NCI-H82 (cell line): Measurements from ENCODE around the gene SCG2.
A peak's percentile ranks its signal among the peaks of the same experiment; 100 is the strongest.

ENCODE experiments used
- DNase-seq: peaks from one replicate; lab custom pipeline; 2025; lab: John Stamatoyannopoulos, UW

SCG2 gene, protein sequence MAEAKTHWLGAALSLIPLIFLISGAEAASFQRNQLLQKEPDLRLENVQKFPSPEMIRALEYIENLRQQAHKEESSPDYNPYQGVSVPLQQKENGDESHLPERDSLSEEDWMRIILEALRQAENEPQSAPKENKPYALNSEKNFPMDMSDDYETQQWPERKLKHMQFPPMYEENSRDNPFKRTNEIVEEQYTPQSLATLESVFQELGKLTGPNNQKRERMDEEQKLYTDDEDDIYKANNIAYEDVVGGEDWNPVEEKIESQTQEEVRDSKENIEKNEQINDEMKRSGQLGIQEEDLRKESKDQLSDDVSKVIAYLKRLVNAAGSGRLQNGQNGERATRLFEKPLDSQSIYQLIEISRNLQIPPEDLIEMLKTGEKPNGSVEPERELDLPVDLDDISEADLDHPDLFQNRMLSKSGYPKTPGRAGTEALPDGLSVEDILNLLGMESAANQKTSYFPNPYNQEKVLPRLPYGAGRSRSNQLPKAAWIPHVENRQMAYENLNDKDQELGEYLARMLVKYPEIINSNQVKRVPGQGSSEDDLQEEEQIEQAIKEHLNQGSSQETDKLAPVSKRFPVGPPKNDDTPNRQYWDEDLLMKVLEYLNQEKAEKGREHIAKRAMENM

DNA sequence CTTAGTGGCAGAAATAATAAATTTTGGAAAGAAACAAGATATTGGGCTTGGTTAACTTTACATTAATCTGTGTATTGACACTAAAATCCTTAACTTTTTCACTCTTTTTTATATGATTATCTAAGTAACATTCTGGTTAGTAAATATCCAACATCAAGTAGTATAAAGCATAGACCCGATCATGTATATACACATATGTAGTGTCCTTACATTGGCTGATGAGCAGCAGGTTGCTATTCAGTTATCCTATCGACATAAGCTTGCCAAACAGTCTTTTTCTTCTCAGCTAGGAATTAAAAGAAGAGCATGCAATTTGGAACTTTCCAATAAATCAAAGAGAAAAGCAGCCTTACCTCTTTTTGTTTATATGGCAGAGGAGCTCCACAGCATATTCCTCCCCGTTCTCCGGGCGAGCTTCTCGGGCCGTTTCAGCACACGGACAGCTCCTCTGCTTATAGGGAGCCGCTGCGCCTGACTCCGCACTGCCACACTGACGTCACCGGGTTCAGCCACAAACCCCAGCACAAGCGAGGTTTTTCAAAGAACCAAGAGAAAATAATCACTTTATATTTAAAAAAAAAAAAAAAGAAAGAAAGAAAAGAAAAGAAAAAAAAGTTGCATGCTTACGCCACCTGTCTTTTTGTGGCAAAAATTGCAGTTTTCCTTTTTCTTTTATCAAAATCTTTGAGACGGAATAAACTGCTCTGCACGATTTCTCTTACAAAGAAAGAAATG, at the start of gene SCG2:
SCG2 (minus strand) TSS at position 430 of the 735 bp plus-strand sequence. CDS start 3,079 bp downstream, outside the sequence.
- DNase-seq = peak; percentile 72

DNA sequence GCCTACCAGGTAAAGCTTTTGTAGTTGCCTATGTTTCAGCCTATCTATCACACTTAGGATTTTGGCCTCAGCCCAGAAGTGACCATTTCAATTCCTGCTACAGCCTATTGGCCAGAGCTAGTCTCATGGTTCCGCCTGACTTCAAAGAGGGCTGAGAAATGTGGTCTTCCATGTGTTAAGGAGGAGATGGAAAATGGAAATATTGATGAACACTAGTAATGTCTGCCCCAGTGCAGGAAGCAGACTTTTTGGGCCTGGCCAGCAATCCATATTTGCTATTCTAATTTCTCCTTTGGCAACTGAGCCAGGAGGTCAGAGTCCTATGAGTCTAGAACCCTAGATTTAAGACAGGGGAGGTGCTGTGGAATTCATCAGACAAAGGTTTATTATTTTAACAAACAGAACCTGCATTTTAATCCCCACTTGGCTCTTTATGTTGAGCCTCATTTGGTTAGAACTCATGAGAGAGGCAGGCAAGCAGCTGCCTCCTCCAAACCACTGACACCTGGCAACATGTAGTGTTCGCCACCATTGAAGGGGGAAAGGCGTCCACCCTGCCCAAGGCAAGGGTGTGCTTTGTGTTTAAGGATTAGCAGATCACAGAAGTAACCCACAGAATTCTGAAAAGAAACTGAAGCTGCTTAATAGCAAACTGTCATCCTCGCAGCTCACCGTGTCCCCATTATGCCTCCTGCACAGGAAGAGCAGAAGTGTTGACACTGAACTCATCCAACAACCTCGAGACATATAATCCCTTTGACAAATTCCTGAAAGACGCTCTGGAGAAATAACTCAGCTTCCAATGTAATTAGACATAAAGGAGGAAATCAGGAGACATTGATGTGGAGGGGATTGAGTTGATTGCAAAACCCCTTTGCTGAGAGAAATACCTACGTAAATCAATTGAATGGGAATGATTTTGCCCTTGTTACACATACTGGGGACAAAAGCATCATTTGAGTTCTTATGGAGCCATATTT, 47.7 kb upstream of the SCG2 start:
- DNase-seq = no peak

DNA sequence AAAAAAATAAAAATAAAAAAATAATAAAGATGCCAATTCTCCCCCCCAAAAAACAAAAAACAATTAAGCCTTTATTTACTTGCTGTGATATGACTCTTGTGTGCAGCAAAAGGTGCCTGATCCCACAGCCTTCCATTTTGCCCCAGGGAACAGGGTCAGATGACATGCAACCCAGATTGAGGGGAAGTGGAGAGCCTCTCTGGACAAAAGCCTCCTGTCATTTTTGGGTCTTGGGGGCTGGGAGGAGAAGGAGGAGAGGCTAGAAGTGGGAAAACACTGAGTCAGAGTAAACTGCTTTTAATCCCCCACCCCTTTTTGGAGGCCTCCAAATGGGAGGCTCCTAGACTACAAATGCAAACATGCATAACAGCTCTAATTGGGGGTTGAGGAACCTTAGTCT, 46.6 kb upstream of the SCG2 start:
- DNase-seq = no peak

DNA sequence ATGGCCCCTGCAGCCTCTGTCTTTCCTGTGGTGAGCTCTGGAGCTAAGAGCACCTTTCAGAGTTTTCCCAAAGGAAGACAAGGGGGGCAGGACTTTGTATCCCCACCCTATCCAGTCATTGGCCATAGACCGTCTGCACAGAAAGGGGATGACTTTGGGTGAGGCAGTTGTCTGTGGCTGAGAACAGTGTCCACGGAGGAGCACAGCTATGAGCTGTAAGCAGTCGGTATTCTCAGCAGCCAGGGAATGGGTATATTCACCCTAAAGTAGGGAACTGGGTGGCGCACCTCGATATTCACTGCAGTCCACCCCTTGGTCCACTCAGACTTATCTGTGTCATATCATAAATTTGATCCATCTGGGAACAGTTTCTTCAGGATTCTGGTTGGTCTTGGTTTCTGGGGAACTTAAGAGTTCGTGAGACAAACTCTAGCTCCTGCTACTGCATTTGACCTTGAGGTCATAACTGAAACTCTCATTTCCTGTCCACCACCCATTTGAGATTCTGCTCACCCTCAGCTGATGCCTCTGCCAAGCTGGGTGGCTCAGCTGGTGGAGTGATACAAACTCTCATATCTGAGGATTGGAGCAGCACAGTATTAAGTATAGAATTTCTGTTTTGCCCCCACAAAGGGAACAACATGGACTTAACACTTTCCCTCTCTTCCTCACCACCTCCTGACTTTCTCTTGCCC, 45.2 kb upstream of the SCG2 start:
- no peak for DNase-seq

DNA sequence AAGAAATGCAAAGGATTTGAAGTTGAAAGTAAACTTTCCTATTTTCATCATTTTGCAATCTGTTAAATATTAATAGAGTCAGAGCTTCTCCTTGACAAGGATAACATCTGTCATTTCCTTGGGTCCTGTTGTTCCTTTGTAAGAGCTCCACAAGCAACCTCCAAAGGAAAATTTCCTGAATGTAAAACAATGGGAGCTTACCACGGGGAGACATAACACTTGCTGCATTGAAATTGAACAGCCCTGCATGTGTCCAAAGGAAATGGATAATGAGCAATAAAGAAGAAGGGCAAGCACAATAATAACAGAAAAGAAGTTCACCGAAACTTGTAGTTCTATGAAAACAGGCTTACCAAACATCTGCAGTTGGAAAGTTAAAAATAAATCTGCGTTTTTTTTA, 42.0 kb upstream of the SCG2 start:
- no peak for DNase-seq

DNA sequence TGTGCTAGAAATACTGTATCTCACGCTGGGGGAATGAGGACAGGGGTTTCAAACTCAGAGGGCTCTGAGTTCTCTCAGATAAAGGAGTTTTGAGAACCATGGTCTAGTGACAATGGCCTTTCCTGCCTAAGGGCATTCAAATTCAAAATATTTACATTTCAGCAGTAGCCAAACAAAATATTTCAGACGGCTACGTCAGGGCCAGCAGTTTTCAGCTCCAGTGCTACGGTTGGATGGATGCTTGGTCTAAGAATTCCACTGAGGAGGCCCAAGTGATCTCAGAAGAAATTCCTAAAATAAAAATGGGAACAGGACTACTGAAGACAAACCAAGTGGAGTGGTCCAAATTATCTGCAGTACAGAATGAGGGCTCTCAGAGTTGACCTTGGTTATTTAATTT, 41.1 kb upstream of the SCG2 start:
- DNase-seq = no peak

DNA sequence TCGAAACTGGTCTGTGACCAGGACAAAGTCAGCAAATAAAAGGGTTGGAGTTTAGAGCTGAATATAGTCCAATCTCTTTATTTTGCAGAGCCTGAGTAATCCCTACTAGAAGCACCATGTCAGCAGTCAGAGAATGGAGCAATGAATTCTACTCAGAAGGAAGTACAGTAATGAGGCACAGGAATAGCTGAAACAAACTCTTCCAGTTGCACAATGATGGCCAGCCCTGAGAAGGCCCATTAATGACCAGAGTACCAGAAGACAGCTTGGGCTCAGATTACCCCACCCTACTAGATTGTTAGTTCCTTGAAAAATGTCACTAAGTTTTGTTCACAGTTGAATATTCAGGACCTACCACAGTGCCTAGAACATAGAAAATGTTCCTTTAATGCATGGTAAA, 40.3 kb upstream of the SCG2 start:
- DNase-seq = no peak

DNA sequence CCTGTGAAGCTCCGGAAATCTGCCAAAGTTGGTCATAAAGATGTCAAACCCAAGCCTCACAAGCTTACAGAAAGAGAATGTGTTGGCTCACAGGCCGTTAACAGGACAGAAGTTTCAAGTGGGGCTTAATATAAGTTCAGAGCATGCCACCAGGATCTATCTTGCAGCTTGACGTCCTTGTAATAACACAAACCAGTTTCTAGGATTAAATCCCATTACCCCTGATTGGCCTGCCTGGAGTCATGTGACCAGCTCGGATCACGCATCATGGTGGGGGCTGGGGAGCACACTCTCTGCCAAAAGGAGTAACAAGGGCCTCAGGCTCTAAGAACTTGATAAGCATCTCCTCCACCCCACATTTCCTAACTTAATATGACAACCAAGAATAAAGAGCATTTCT, 38.9 kb upstream of the SCG2 start:
- DNase-seq = peak; percentile 10

DNA sequence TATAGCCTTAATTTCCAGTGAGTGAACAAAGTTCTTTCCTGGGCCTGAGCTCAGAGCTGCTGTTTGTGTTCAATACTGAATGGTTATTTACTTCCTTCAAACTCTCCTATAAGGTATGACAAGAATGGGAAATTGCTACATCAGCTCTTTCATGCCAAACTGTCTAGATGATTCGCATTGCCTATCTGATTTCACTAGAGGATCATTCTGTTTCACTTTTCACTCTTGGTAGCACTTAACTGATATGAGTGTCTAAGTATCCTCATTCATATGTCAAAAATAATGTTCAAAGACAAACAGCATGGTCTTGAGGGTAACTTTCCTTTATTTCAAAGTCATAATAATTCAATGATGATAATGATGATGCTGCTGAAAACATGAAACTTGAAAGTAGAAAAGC, 32.9 kb upstream of the SCG2 start:
- DNase-seq = no peak

DNA sequence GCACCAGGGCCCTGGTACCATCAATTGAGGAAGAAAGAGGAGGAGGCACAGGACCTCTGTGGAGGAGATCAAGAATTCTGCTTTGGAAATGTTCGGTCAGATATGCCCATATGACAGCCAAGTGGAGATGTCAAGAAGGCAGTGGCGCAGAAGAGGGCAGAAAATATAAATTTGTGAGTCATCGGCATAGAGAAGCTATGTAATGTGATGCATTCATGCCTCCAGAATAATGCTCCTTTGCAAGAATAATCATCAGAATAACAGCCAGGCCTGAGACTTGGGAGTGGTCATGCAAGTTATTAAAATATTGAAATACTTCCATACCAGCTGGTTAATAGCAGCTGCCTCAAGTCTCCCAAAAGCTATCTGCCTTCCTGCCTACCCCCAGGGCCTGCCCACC, 32.1 kb upstream of the SCG2 start:
- no peak for DNase-seq

DNA sequence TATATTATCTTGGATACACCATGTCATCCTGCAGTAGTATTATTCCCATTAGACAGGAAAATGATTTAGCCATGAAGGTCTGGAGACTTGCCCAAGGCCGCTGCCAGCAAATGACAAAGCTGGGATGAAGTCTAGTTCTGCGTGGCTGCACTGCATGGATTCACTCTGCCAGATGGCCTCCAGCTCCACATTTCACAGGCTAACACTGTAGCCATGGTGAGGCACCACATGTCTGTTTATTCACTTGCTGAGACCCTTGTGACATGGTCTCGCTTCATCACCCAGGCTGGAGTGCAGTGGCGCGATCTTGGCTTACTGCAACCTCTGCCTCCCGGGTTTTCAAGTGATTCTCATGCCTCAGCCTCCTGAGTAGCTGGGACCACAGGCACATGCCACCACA, 31.5 kb upstream of the SCG2 start:
- DNase-seq = peak; percentile 68

DNA sequence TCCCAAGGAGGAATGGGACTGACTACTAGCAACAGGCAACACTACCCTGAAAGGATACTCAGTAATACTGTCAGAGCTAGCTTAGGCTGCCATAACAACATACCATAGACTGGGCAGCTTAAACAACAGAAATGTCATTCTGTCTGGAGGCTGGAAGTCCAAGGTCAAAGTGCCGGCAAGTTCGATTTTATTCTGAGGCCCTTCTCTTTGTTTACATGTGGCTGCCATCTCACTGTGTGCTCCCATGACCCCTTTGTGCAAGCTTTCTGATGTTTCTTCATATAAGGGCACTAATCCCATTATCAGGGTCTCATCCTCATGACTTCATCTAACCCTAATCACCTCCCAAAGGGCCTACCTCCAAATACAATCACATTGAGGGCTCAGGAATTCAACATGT, 30.7 kb upstream of the SCG2 start:
- peak; percentile 30 for DNase-seq

DNA sequence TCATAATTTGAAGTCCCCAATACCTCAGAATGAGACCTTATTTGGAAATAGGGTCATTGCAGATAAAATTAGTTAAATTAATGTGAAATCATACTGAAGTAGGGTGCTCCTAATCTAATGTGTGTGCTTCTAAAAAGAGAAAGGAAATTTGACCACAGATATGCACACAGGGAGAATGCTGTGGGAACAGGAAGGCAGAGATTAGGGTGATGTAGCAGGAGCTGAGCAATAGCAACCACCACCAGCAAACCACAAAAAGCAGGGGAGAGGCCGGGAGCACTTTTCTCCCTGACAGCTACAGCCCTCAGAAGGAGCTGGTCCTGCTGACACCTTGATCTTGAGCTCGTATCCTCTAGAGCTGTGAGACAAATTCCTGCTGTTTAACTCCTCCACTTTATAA, 24.6 kb upstream of the SCG2 start:
- no peak for DNase-seq

DNA sequence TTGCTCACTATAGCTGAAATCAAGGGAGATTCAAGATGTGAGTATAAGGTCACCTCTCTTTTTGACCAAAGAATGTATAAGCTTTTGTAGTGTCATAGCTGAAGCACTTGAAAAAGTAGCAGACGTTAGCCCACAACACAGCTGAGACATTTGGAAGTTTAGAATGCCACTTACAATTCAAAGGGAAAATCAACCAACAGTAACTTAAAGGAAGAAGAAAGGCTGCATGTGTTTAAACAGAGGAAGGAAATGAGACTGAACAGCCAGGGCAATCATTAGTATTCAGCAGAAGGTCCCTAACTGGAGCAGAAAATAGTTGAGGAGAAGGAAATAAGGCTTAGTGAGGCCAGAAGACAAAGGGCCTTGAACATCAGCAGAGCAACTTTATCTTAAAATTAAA, 23.5 kb upstream of the SCG2 start:
- DNase-seq = no peak

DNA sequence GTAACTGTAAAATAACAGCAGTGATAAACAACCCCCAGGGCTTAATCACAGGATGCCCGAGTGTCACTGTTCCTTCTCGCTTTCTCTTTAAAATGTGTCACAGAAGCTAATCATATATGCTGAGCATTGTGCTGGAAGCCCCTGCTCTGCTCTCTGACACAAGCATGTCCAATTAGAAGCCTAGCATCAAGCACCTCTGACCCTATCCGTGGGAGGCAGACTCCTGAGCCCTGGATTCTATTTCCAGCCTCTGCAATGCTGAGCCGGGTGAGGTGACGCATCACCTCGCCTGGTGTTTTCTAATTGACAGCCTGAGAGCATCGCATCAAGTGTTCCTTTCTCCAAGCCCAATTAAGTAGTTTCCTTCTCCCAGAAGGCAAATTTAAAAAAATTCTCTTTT, 19.7 kb upstream of the SCG2 start:
- no peak for DNase-seq

DNA sequence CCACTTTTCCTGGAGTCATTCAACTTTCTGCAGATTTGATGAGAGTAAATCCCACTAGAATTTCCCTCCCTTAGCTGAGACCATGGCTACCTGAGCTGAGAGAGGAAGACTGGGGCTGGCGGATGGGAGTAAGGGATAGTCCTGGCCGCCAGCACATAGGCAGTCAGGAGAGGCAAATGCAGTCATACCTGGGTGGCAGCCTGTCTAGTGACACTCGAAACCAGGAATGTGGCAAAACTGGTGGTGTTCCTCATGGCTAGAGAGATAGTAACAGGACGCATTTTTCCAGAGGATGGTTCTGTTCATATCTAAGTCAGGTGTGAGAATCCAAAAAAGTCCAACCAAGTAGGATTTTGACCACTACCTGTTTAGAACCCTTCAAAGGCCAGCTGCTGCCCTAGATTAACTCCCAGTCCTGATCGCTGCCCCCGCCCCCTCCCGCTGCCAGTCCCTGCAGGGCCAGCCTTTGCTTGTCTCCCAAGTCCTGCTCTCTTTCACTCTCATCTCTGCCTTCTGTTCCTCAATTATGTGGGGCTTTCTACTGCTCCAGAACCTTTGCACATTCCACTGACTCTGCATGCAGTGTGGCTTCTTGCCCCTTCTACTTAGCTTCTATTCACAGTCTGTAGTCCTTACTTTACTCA, 17.4 kb upstream of the SCG2 start:
- no peak for DNase-seq

DNA sequence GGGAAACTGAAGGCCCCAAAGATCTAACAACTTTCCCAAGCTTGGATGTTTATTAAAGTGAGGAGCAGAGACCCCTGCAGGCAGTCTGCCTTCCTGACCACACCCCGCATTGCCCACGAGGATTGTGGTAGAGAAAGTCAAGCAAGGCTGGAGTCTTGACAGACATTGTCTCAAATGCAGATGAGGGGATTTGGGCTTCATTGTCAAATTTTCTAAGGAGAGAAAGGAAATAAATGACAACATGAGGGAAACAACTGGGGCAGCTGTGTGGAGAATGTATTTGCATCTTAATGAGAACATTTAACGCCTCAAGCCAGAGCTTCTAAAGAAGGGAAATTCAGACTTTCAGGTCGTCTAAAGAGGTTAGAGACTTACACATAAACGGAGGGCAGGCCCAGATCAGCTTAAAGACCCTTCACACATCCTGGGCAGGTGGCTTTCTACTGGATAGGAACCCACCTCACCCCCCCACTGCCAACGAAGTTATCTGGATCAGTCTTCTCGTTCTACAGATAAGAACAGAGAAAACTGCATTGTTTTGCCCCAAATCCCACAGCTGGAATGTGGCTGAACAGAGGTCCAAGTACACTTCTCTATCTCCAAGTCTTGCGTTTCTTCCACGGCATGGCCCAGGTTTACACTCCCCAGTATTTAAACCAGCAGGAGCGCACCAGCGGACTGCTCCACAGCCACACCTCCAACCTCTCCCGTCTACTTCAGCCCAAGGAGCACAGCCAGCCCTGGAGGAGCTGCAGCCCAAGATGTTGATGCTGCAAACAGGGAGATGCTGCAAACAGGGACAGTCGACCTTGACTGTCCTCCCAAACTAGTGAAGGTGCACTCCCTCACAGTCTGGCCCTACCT, 16.2 kb upstream of the SCG2 start:
- DNase-seq = peak; percentile 19

DNA sequence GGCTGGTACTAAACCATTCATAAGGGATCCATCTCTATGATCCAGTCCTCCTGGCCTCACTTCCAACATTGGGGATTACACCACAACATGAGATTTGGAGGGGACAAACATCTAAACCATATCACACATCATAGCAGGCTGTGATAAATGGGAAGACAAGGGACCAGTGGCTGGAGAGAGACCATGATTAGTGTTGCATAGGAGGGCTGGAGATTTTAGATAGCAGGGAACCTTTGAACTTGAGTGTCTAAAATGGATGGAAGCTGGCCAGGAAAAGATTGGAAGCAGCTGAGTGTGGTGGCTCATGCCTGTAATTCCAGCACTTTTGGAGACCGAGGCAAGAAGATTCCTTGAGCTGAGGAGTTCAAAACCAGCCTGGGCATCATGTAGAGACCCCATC, 12.4 kb upstream of the SCG2 start:
- DNase-seq = no peak

DNA sequence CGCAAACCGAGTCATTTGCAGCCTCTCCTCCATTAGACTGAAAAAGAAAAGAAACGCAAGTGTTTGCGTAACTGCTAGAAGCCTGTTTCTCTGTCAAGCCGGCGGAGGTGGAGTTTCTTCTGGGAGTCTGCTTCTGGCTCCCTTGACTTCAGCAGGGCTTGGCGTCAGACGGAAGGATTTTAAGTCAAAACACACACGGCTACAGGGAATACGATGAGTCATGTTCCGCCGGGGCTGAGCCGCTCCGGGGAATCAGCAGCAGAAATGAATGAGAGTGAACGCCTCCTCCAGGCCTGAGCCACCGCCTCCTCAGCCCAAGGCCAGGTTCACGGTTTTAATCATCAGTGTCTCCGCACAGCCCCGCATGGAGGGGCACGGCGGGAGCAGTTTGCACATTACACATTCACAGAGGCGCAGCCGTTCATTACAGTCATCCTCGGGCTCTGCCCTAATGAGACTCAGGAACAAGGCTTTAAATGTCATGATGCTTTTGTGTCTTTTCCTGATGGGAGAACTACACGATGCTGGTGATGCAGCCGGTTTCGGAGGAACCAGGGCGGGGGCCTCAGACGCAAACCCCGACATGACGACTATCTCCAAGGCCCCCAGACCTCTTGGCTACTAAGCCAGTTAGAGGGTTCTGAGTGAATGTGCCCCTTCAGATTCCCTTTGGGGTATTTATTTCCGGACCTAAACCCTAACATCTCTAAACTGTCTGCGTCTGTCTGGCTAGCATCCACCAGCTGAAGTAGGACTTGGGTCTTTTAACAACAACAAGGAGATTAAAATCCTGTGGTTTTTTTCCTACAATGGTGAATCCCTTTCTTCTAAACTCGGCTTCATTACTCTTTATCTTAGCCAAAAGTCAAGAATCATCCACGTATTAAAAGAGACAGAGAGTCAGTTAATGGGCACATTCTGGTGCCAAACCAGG, 11.1 kb upstream of the SCG2 start:
- peak; percentile 52 for DNase-seq
